ENCODE data around the gene COA7. TPM values are rescaled to one million over a fixed set of nuclear protein-coding genes. Genes with fewer than 3 reads are reported as not detected.

The COA7 gene
- total and polyA plus RNA-seq, 11 donors, result 6.4 to 19.5 (median 16.3) TPM

GRCh38 chr1:52674497-52675384 lies 23.4 kb downstream of the COA7 start:
- 67 to 78% (median 69%) methylated on average over 6 of the region's 6 CpGs for WGBS, 4 donors
- no peak for DNase-seq
- H3K4me3 ChIP-seq, result no peak overlapping the region
- TF ChIP-seq CTCF (IDR thresholded peaks at IDR 0.05), result no peak
- no peak for TF ChIP-seq POLR2A (IDR thresholded peaks at IDR 0.05)
- no peak overlapping the region for H3K27ac ChIP-seq
- intact Hi-C loops (cut with DNase I), result loop anchor here in 2 of 10 donors (2.0 to 10.0 kb wide), 2 partner anchors 120 to 546 kb away; partner anchors contain the start of gene TUT4 (in 1 of the 2)
- H3K9me3 ChIP-seq, result no peaks in the 10 kb centered on the region
- no peaks in the 10 kb centered on the region for H3K27me3 ChIP-seq
- peaks cover 0 to 19% (median 7%) of the 10 kb centered on the region in 12 donors for H3K4me1 ChIP-seq
- H3K36me3 ChIP-seq, result no peaks in the 10 kb centered on the region
- ATAC-seq, result no peak

- H3K36me3 ChIP-seq, result no peaks in the 10 kb centered on the region
- H3K4me3 ChIP-seq, result no peak overlapping the region
- WGBS, 4 donors, result 84 to 97% (median 95%) methylated on average over 4 of the region's 4 CpGs
- no peaks in the 10 kb centered on the region for H3K27me3 ChIP-seq
- no peaks in the 10 kb centered on the region for H3K9me3 ChIP-seq
- TF ChIP-seq CTCF (IDR thresholded peaks at IDR 0.05), result no peak
- no peak for TF ChIP-seq POLR2A (IDR thresholded peaks at IDR 0.05)
- ATAC-seq (no peak), DNase-seq (no peak)
- peaks cover 0 to 19% (median 7%) of the 10 kb centered on the region in 12 donors for H3K4me1 ChIP-seq
- H3K27ac ChIP-seq, result no peak overlapping the region
- intact Hi-C loops (cut with DNase I), result loop anchor here in 1 of 10 donors (10.0 kb wide), 1 partner anchor 119 kb away; the partner anchor contains the start of gene TUT4
Observed at GRCh38 chr1:52673513-52673912, 24.6 kb downstream of the COA7 start.

- no peaks in the 10 kb centered on the region for H3K9me3 ChIP-seq
- TF ChIP-seq CTCF (IDR thresholded peaks at IDR 0.05) (no peak), POLR2A (IDR thresholded peaks at IDR 0.05) (no peak)
- DNase-seq (peak in 1 of 5 donors; percentile 39), ATAC-seq (peak; percentile 51 to 85 (median 70))
- intact Hi-C loops (cut with DNase I), result loop anchor here in 1 of 10 donors (10.0 kb wide), 1 partner anchor 118 kb away; the partner anchor contains the start of gene TUT4
- no peak overlapping the region for H3K27ac ChIP-seq
- no peaks in the 10 kb centered on the region for H3K36me3 ChIP-seq
- WGBS, 4 donors, result 20 to 38% (median 25%) methylated on average over 1 of the region's 1 CpG
- H3K4me3 ChIP-seq, result no peak overlapping the region
- H3K27me3 ChIP-seq, result no peaks in the 10 kb centered on the region
- peaks cover 0 to 19% (median 7%) of the 10 kb centered on the region in 12 donors for H3K4me1 ChIP-seq
Observed at GRCh38 chr1:52672946-52673345, 25.2 kb downstream of the COA7 start.

- no peaks in the 10 kb centered on the region for H3K9me3 ChIP-seq
- no peak for DNase-seq
- no peaks in the 10 kb centered on the region for H3K4me1 ChIP-seq
- ATAC-seq, result no peak
- intact Hi-C loops (cut with DNase I), result loop anchor here in 1 of 10 donors (10.0 kb wide), 1 partner anchor 116 kb away; the partner anchor contains the start of gene TUT4
- no peak overlapping the region for H3K27ac ChIP-seq
- no peak for TF ChIP-seq CTCF (IDR thresholded peaks at IDR 0.05)
- TF ChIP-seq POLR2A (IDR thresholded peaks at IDR 0.05), result no peak
- H3K27me3 ChIP-seq, result no peaks in the 10 kb centered on the region
- 65 to 69% (median 67%) methylated on average over 2 of the region's 2 CpGs for WGBS, 4 donors
- H3K4me3 ChIP-seq, result no peak overlapping the region
- H3K36me3 ChIP-seq, result no peaks in the 10 kb centered on the region
Observed at GRCh38 chr1:52670604-52671003, 27.5 kb downstream of the COA7 start.

All from heart left ventricle (tissue), 16 donors.